ENCODE results near the gene LGSN. TPM values are rescaled to one million over a fixed set of nuclear protein-coding genes. Genes with fewer than 3 reads are reported as not detected.
"Not testable (repeated sequence)": the region's sequence is repeated elsewhere in the genome, so short reads cannot be mapped to it uniquely, and the experiment has no call there.

The LGSN gene
- total RNA-seq, 1 donor from 2014 or later: not detected

GRCh38 chr6:63245420-63245819 lies 74.4 kb downstream of the LGSN start:
- no peak for DNase-seq (ENCODE audit: low spot score)

GRCh38 chr6:63236398-63236817 lies 83.4 kb downstream of the LGSN start:
- DNase-seq (ENCODE audit: low spot score): no peak

GRCh38 chr6:63230511-63230910 lies 89.3 kb downstream of the LGSN start:
- DNase-seq (ENCODE audit: low spot score): not testable (repeated sequence)

- DNase-seq (ENCODE audit: low spot score): not testable (repeated sequence)
Observed at GRCh38 chr6:63230027-63230426, 89.8 kb downstream of the LGSN start.

- DNase-seq (ENCODE audit: low spot score): not testable (repeated sequence)
Observed at GRCh38 chr6:63227928-63228894, 91.6 kb downstream of the LGSN start.

- DNase-seq (ENCODE audit: low spot score): not testable (repeated sequence)
Observed at GRCh38 chr6:63225987-63226386, 93.8 kb downstream of the LGSN start.

Other genes starting within 250 kb of the LGSN start
- not detected for gene FKBP1C, start 108.5 kb downstream of the LGSN start, total RNA-seq

Measured in mesenteric fat pad (tissue), 1 donor.